Stimulated activated naive CD8-positive, alpha-beta T cell treated with anti-CD3 and anti-CD28 coated beads, Interleukin-15, Interleukin-2, amounts not matched to agents 100 ng/mL and 50 ng/mL, for 24 hours (primary cell): ENCODE data around the gene IGHMBP2.

ENCODE experiments used
- H3K27ac Mint-ChIP-seq: one replicate; pipeline ENCODE4 v1.8.0; 2021; ENCODE audit warnings: mild to moderate bottlenecking, mixed read lengths
- H3K27me3 Mint-ChIP-seq: one replicate; pipeline ENCODE4 v1.8.0; 2021; ENCODE audit warnings: mixed read lengths
- H3K36me3 Mint-ChIP-seq: one replicate; pipeline ENCODE4 v1.8.0; 2021; ENCODE audit warnings: low read depth, mixed read lengths
- H3K4me1 Mint-ChIP-seq: one replicate; pipeline ENCODE4 v1.8.0; 2021; ENCODE audit warnings: low read depth, mixed read lengths
- H3K4me3 Mint-ChIP-seq: one replicate; pipeline ENCODE4 v1.8.0; 2021; ENCODE audit warnings: mild to moderate bottlenecking, mixed read lengths
- H3K9me3 Mint-ChIP-seq: one replicate; pipeline ENCODE4 v1.8.0; 2021; ENCODE audit warnings: mixed read lengths

The IGHMBP2 gene

DNA sequence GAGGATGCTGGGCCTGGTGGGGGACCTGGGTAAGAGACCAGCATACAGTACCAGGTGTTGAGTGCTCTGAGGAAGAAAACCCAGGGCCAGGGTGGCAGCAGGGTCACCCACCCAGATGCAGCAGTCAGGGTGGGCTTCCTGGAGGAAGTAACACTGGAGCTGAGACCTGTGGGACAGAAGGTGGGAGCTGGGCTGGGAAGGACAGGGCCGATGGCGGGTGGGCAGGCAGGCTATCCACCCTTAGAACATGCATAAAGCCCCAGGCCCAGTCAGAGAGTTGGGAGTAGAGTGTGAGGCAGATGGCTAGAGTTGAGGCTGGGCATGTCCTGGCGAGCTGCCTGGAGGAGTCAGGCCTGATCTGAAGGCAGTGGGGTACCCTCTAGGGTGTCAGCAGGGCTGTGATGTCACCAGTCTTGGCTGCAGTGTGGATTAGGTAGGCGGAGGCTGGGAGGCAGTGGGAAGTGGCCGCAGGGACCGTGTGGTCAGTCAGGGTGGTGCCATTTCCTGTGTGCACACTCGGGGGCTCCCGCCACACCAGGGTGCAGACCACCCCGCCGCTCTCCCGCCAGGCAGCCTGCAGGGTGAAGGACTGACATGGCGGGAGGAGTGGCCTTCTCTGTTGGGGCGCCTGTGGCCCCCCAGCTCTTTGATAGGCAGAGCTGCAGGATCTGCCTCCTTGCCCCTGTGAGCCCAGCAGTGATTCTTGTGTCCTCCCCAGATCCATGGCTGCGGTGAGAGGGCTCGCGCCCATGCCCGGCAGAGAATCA lies 35.3 kb downstream of the IGHMBP2 start:
- no peak overlapping the region for H3K27ac Mint-ChIP-seq
- H3K4me3 Mint-ChIP-seq = no peak overlapping the region
- H3K9me3 Mint-ChIP-seq = no peaks in the 10 kb centered on the region
- H3K36me3 Mint-ChIP-seq = no peaks in the 10 kb centered on the region
- H3K27me3 Mint-ChIP-seq = no peaks in the 10 kb centered on the region
- H3K4me1 Mint-ChIP-seq = no peaks in the 10 kb centered on the region

DNA sequence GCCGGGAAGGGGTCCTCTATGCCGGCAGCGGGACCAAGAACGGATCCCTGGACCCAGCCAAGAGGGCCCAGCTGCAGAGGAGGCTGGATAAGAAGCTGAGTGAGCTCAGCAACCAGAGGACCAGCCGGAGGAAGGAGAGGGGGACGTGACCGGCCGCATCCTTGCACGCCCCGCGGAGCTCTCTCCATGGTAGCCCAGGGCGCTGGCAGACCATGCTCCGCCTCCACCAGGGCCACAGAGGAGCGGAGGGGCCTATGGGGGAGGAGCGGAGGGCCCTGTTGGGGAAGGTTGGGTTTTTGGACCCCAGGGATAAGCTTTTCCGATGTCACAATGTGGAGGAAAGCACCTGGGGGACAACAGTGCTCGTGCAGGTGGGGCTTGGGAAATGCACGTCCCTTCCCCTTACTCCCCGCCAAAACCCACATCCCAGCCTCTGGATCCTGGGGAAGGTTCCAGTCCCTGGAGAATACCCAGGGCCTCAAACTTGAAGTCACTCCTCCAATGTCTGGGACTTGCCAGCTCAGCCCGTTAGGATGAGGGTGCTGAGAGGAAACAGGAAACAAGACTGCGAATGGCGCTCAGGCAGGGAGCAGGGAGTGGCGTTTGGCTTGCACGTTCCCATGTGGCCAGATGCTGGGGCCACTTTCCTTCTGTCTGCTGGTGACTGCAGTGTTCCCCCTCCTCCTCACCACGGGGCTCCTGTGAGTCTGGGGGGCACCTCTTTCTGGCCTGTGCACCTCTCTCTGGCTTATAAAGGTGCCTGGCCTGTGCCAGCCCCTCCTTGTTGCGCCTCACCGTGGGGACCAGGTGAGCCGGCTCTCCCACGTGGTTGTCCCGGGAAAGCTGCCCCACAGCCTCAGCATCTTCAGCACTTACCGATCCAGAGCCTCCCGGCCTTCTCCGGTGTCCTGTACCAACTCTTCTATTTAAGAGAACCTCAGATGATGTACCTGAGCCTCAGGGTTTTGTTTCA lies 36.2 kb downstream of the IGHMBP2 start:
- Mint-ChIP-seq H3K27ac (no peak overlapping the region), H3K27me3 (no peaks in the 10 kb centered on the region), H3K9me3 (no peaks in the 10 kb centered on the region), H3K4me1 (no peaks in the 10 kb centered on the region), H3K36me3 (no peaks in the 10 kb centered on the region), H3K4me3 (no peak overlapping the region)

- Mint-ChIP-seq H3K9me3 (no peaks in the 10 kb centered on the region), H3K4me1 (peaks cover 5% of the 10 kb centered on the region), H3K27me3 (no peaks in the 10 kb centered on the region), H3K4me3 (no peak overlapping the region), H3K36me3 (no peaks in the 10 kb centered on the region), H3K27ac (no peak overlapping the region)
Observed at GRCh38 chr11:68940651-68941323, 37.1 kb downstream of the IGHMBP2 start.

DNA sequence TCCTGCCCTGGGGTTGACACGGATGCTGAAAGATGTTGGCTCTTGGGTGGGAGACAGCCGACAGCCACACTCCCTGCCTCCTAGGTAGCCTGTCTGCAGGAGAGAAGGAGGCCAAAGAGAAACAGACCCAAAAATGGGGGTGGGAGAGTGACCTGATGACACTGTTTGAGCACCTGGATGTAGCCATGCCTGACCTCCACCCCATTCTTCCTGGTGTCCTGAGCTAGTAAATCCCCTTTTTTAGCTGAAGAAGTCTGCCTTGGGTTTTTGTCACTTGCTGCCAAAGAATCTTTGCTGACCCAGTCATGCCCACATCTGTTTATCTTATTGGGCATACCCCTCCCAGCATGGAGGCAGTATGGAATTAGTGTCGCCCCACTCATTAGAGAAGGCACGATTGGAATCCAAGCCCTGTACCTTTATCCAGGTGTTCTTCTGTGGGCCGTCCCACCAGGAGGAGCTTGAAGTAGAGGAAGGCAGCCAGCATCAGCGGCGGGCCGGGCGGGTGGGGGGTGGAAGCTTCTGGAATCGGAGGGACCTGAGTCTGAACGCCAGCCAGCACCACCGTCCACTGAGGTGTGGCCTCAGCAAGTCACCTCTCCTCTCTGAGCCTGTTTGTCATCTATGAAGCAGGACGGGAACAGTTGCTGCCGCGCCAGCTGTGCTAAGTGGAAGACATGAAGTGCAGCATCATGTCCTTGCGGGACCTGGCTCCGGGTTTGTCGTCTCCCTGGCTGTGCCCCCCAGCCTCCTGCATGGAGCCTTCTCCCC lies 37.8 kb downstream of the IGHMBP2 start:
- Mint-ChIP-seq H3K27ac (no peak overlapping the region), H3K36me3 (no peaks in the 10 kb centered on the region), H3K9me3 (no peaks in the 10 kb centered on the region), H3K27me3 (no peaks in the 10 kb centered on the region), H3K4me3 (no peak overlapping the region), H3K4me1 (peaks cover 11% of the 10 kb centered on the region)

DNA sequence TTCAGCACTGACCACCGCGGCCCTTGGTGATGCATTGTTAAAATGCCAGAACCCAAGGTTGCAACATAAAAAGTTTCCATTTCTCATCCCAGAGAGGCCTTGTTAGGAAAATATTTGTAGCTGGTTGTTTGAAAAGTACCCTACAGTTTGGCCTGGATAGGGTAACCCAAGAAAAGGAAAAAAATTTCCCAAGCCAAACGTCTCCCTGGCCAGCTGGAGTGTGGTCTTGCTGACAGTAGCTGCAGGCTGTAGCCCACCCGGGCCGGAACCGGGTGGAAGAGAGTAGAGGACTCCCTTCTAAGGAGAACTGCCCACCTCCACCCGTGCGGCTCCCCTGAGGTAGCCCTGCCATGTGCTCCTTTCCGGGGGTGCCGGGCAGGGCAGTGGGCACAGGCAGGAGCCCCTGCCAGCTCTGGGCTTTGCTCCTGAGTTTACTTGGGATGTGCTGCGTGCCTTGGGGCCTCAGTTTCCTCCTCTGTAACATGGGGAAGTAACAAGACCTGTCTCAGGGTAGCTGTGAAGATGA lies 38.5 kb downstream of the IGHMBP2 start:
- no peak overlapping the region for H3K4me3 Mint-ChIP-seq
- peaks cover 11% of the 10 kb centered on the region for H3K4me1 Mint-ChIP-seq
- H3K27me3 Mint-ChIP-seq = no peaks in the 10 kb centered on the region
- no peak overlapping the region for H3K27ac Mint-ChIP-seq
- no peaks in the 10 kb centered on the region for H3K9me3 Mint-ChIP-seq
- H3K36me3 Mint-ChIP-seq = no peaks in the 10 kb centered on the region

DNA sequence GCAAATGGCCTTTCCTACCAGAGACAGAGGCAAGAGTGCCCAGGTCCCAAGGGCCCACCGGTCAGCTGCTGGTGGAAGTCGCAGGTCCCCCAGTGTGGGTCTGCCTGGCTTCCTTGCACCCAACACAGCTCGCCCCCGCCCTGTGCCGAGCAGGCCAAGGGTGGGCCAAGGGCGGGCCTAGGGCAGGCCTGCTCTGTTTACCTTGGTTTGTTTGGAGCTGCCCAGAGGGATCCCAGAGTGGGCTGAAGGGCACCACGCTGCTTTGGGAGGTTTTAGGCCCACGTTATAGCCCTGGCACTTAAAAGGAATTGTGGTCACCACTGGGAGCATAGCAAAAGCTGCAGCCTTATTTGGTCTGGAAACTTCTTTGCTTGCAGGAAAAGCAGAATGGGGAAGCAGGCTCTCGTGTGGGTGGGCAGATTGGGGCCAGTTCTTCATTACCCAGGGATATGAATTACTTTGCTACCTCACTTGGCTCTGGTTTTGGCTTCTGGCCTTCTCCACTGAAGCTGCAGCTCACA lies 39.1 kb downstream of the IGHMBP2 start:
- peaks cover 12% of the 10 kb centered on the region for H3K4me1 Mint-ChIP-seq
- no peak overlapping the region for H3K27ac Mint-ChIP-seq
- H3K9me3 Mint-ChIP-seq = no peaks in the 10 kb centered on the region
- no peaks in the 10 kb centered on the region for H3K27me3 Mint-ChIP-seq
- no peaks in the 10 kb centered on the region for H3K36me3 Mint-ChIP-seq
- no peak overlapping the region for H3K4me3 Mint-ChIP-seq

DNA sequence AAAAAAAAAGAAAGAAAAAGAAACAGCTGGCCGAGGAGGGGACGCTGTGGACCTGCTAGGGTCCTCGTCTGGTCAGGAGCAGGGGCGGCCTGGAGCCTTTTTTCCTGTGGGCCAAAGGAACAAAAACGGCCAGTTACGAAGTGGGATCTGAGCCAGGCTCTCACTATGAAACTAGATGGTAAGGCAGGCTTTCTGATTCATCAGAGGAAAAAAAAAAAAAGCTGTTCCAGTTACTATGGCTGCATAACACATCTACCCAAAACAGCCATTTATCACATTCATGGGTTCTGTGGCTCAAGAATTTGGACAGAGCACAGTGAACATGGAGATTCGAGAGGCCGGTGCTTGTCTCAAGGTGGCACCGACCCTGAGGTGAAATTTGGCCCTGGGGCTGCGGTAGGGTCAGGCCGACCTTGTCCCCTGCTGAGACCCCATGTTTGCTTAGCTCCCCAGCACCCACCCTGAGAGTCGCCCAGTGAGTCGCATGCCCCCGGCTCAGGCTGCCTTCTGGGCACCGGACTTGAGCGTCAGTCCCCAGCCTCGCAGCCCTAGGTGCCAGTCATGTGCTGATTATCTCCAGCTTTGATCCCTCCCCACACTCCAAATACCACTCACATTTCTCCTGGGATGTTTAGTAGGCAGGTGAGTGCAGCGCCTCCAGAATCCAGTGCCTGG lies 42.9 kb downstream of the IGHMBP2 start:
- H3K9me3 Mint-ChIP-seq = no peaks in the 10 kb centered on the region
- H3K27ac Mint-ChIP-seq = no peak overlapping the region
- H3K4me3 Mint-ChIP-seq = no peak overlapping the region
- no peaks in the 10 kb centered on the region for H3K27me3 Mint-ChIP-seq
- no peaks in the 10 kb centered on the region for H3K36me3 Mint-ChIP-seq
- peaks cover 15% of the 10 kb centered on the region for H3K4me1 Mint-ChIP-seq

GRCh38 chr11:68947151-68947550 lies 43.5 kb downstream of the IGHMBP2 start:
- no peak overlapping the region for H3K4me3 Mint-ChIP-seq
- H3K36me3 Mint-ChIP-seq = no peaks in the 10 kb centered on the region
- no peaks in the 10 kb centered on the region for H3K9me3 Mint-ChIP-seq
- H3K27me3 Mint-ChIP-seq = no peaks in the 10 kb centered on the region
- peaks cover 15% of the 10 kb centered on the region for H3K4me1 Mint-ChIP-seq
- no peak overlapping the region for H3K27ac Mint-ChIP-seq

DNA sequence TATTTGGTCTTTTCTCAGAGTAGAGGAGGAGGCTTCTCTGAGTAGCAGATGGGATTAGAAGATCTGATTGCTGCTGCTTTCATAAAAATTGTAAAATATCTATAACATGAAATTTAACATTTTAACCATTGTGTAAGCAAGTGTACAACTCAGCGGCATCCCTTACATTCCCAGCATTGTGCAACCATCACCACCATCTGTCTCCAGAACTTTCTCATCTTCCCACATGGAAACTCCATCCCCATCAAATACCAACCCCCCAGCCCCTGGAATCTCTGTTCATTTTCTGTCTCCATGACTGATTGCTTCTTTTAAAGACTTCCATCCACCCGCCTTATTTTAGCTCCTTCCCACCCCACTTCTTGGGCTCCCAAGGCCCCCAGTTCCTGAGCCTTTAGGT lies 44.8 kb downstream of the IGHMBP2 start:
- peaks cover 15% of the 10 kb centered on the region for H3K4me1 Mint-ChIP-seq
- H3K27ac Mint-ChIP-seq = no peak overlapping the region
- H3K36me3 Mint-ChIP-seq = no peaks in the 10 kb centered on the region
- H3K4me3 Mint-ChIP-seq = no peak overlapping the region
- H3K9me3 Mint-ChIP-seq = no peaks in the 10 kb centered on the region
- no peaks in the 10 kb centered on the region for H3K27me3 Mint-ChIP-seq

DNA sequence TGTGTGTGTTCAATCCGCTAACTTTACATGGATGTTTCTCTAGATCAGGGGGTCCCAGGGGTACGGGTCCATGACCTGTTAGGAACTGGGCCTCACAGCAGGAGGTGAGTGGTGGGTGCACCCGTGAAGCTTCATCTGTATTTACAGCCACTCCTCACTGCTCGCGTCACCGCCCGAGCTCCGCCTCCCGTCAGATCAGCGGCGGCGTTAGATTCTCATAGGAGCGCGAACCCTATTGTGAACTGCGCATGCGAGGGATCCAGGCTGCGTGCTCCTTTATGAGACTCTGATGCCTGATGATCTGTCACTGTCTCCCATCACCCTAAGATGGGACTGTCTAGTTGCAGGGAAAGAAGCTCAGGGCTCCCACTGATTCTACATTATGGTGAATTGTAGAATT lies 45.2 kb downstream of the IGHMBP2 start:
- no peak overlapping the region for H3K4me3 Mint-ChIP-seq
- peaks cover 15% of the 10 kb centered on the region for H3K4me1 Mint-ChIP-seq
- H3K27ac Mint-ChIP-seq = no peak overlapping the region
- H3K27me3 Mint-ChIP-seq = no peaks in the 10 kb centered on the region
- no peaks in the 10 kb centered on the region for H3K36me3 Mint-ChIP-seq
- H3K9me3 Mint-ChIP-seq = no peaks in the 10 kb centered on the region

- no peaks in the 10 kb centered on the region for H3K9me3 Mint-ChIP-seq
- H3K27ac Mint-ChIP-seq = no peak overlapping the region
- no peak overlapping the region for H3K4me3 Mint-ChIP-seq
- H3K4me1 Mint-ChIP-seq = peaks cover 17% of the 10 kb centered on the region
- H3K36me3 Mint-ChIP-seq = no peaks in the 10 kb centered on the region
- no peaks in the 10 kb centered on the region for H3K27me3 Mint-ChIP-seq
Observed at GRCh38 chr11:68950270-68950669, 46.6 kb downstream of the IGHMBP2 start.

DNA sequence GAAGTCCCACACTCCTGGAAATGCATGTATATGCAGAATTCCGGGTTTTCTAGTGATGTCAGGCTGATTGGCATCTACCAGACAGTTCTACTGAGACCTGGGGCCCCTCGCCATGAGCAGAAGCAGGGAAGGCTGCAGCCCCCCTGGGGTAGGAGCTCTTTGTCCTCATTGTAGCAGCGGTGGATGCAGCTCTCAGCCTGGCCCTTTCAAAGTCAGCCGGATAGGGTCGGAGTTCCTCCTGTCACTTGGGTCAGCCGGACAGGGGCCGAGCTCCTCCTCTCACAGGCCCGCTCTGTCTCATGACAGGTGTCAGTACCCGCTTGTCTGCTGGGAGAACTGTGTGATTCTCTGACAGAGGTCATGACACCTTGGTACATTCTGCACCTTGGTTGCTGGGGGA lies 47.1 kb downstream of the IGHMBP2 start:
- Mint-ChIP-seq H3K27me3 (no peaks in the 10 kb centered on the region), H3K4me3 (no peak overlapping the region), H3K4me1 (peaks cover 14% of the 10 kb centered on the region), H3K9me3 (no peaks in the 10 kb centered on the region), H3K36me3 (no peaks in the 10 kb centered on the region), H3K27ac (no peak overlapping the region)

- Mint-ChIP-seq H3K27ac (no peak overlapping the region), H3K27me3 (no peaks in the 10 kb centered on the region), H3K4me1 (peaks cover 3% of the 10 kb centered on the region), H3K4me3 (no peak overlapping the region), H3K36me3 (no peaks in the 10 kb centered on the region), H3K9me3 (no peaks in the 10 kb centered on the region)
Observed at GRCh38 chr11:68954836-68955606, 51.3 kb downstream of the IGHMBP2 start.
